Bronchial epithelial cell (primary cell): ENCODE results near the gene PSMD8. TPM values are rescaled to one million over a fixed set of nuclear protein-coding genes. Genes with fewer than 3 reads are reported as not detected.

Experiments
- DNase-seq: peaks from one replicate; pipeline ENCODE4 v3.0.0-alpha.2; 2010; ENCODE audit warnings: low read depth
- FAIRE-seq: peaks from 2 replicates; lab custom pipeline; 2011; peaks lifted over from hg19 to GRCh38; lab: Jason Lieb, UNC
- H3K27me3 ChIP-seq: 2 replicates; pipeline ENCODE4 v1.5.1; 2011; ENCODE audit warnings: low read length; ENCODE audit not compliant: control insufficient read depth, insufficient read depth
- H3K36me3 ChIP-seq: 2 replicates; pipeline ENCODE4 v1.5.1; 2011; ENCODE audit warnings: low read length; ENCODE audit not compliant: control insufficient read depth, insufficient read depth
- H3K4me3 ChIP-seq: 2 replicates; pipeline ENCODE4 v1.5.1; 2011; ENCODE audit warnings: mild to moderate bottlenecking, low read depth, low read length, control low read depth
- total RNA-seq: library from RNA; depleted of rRNA; stranded (reverse); fragments of >200 nt; gene quantifications from 2 replicates; pipeline ENCODE4 v1.2.1, GENCODE V29; 2014
- TF ChIP-seq, protein P1 (sequence below): IDR thresholded peaks from 2 replicates; pipeline ENCODE4 v1.5.1; 2011; ENCODE audit warnings: mild to moderate bottlenecking, moderate library complexity, low read length, control low read depth, inconsistent platforms; ENCODE audit not compliant: insufficient read depth, severe bottlenecking

PSMD8 gene
- total RNA-seq, 1 donor from 2014 or later: 260 TPM

DNA sequence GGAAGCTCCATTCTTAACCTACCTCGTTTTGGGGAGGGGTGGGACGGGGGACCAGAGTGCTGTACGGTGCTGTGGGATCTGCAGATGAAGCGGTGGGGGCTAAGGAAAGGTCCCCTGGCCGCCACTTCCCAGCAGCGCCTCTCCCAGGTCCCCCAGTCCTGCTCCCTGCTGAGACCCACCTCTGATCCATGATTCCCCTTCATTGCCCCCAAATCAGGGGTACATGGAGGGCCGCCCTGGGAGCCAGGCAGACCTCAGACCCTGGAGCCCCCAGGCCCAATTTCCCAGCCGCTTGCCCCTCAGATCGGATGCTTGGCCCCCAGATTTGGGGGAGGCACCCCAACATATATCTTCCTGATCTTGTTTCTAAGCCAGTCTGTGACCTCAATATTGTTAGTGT lies 24.7 kb downstream of the PSMD8 start:
- H3K4me3 ChIP-seq: no peak overlapping the region
- H3K27me3 ChIP-seq: no peaks in the 10 kb centered on the region
- FAIRE-seq (no peak), DNase-seq (no peak)
- H3K36me3 ChIP-seq: no peaks in the 10 kb centered on the region
- TF ChIP-seq, protein P1, sequence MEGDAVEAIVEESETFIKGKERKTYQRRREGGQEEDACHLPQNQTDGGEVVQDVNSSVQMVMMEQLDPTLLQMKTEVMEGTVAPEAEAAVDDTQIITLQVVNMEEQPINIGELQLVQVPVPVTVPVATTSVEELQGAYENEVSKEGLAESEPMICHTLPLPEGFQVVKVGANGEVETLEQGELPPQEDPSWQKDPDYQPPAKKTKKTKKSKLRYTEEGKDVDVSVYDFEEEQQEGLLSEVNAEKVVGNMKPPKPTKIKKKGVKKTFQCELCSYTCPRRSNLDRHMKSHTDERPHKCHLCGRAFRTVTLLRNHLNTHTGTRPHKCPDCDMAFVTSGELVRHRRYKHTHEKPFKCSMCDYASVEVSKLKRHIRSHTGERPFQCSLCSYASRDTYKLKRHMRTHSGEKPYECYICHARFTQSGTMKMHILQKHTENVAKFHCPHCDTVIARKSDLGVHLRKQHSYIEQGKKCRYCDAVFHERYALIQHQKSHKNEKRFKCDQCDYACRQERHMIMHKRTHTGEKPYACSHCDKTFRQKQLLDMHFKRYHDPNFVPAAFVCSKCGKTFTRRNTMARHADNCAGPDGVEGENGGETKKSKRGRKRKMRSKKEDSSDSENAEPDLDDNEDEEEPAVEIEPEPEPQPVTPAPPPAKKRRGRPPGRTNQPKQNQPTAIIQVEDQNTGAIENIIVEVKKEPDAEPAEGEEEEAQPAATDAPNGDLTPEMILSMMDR: no peak

DNA sequence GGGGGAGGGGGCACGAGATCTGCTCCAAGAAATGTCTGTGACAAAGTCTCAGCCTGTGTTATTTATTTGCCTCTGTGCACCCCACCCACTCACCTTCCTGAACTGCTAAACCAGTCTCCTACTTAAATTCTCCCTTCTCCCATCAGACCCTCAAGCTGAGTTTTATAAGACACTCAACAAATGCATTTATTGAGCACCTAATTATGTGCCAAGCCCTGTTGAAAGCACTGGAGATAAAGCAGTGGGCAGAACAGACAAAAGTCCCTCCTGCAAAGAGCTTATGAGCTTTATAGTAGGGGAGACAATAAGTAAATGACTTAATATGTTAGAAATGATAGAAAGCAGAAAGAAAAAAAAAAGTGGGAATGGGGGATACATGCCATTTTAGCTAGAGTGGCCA lies 25.2 kb downstream of the PSMD8 start:
- no peak overlapping the region for H3K4me3 ChIP-seq
- no peak for DNase-seq
- no peak for FAIRE-seq
- H3K27me3 ChIP-seq: no peaks in the 10 kb centered on the region
- H3K36me3 ChIP-seq: no peaks in the 10 kb centered on the region
- TF ChIP-seq, protein P1: no peak

DNA sequence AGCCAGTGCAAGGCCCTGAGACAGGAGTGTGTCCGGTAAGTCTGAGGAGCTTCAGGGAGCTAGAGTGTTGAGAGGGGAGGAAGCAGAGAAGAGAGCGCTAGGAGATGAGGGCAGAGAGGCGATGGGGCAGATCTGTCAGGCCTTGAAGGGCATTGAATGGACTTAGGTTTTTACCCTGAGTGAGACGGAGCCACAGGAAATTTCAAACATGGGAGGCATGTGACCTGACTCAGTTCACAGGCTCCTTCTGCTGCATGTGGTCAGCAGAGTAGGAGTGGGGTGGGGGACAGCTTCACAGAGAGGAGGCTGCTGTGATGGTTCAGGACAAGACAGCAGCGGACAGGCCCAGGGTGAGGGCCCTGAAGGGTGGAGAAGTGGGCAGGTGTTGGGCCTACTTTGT lies 26.0 kb downstream of the PSMD8 start:
- Histone ChIP-seq H3K36me3 (peaks cover 5% of the 10 kb centered on the region), H3K4me3 (no peak overlapping the region), H3K27me3 (no peaks in the 10 kb centered on the region)
- TF ChIP-seq, protein P1: no peak
- DNase-seq (no peak), FAIRE-seq (no peak)

DNA sequence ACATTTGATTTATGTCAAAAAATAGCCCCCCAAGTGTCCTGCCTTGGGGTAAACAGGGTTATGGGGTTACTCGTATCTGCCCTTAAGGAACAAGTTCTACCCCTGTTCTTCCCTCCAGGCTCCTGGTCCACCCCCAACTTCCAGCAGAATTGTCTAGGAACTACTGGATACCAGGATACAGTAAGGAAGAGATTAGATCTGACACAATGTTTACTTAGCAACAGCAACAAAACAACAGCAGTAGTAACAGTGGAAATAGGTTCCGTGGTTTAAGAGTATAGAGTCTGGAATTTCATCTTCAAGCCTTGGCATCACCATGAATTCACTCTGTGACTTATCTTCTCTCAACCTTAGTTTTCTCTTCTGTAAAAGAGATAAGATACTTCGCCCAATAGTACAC lies 26.8 kb downstream of the PSMD8 start:
- Histone ChIP-seq H3K4me3 (no peak overlapping the region), H3K27me3 (no peaks in the 10 kb centered on the region), H3K36me3 (peaks cover 6% of the 10 kb centered on the region)
- DNase-seq (peak; percentile 71), FAIRE-seq (no peak)
- TF ChIP-seq, protein P1: no peak

DNA sequence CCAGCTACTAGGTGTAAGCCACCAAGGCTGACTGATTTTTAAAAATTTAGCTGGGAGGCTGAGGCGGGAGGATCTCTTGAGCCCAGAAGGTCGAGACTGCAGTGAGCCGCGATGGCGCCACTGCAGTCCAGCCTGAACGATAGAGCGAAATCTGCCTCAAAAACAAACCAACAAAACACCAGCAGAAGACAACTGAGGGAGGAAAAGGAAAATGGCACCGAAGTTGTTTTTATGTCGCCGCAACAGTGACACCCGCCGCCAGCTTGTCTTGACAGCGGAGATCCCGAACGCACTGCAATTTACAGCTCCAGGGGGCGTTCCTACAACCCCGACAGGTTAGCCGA lies 28.2 kb downstream of the PSMD8 start:
- FAIRE-seq: no peak
- DNase-seq: no peak
- H3K4me3 ChIP-seq: peak overlapping the region; percentile 22
- H3K27me3 ChIP-seq: no peaks in the 10 kb centered on the region
- peaks cover 12% of the 10 kb centered on the region for H3K36me3 ChIP-seq
- TF ChIP-seq, protein P1: no peak

DNA sequence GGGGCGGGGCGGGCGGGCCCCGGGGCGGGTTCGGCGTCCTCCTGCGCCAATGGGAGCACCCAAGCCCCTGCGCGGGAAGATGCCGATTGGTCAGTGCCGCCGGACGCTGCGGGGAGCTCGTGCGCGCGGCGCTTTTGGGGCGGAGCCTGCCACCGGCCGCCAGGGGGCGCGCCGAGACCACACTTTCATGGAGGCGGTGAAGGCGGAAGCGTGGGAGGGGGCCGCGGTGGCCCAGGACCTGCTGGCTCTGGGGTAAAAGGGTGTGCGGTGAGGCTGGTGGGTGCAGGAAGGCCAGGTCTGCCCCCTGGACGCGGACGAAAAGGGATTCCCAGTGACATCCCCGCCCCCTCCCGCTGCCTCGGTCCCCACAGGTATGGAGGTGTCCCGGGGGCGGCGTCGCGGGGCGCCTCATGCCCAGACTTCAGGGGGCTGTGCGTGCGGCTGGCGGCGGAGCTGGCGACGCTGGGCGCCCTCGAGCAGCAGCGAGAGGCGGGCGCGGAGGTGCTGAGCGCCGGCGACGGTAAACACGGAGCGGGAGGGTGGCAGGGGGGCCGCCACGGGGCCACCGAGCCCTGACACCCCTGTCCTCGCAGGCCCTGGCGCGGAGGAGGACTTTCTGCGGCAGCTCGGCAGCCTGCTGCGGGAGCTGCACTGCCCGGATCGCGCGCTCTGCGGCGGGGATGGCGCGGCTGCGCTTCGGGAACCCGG lies 28.8 kb downstream of the PSMD8 start, which contains the start of gene FAM98C:
TSS of gene FAM98C (plus strand) at position 127 of the 708 bp plus-strand sequence. CDS start at position 188, 61 bp downstream.
- peak within 1 kb of the TSS; percentile 87 for H3K4me3 ChIP-seq
- TF ChIP-seq, protein P1: peak; percentile 96
- peaks cover 12% of the 10 kb centered on the region for H3K36me3 ChIP-seq
- no peaks in the 10 kb centered on the region for H3K27me3 ChIP-seq
- no peak for FAIRE-seq
- DNase-seq: peak; percentile 81
